GM12891 (cell line): ENCODE measurements around the gene ADI1.

Source experiments
- DNase-seq: peaks from one replicate; pipeline ENCODE4 v3.0.0; 2011; ENCODE audit warnings: low spot score; ENCODE audit not compliant: insufficient read length
- FAIRE-seq: peaks from 2 replicates; lab custom pipeline; 2011; peaks lifted over from hg19 to GRCh38; lab: Jason Lieb, UNC
- PAX5 ChIP-seq: IDR thresholded peaks from 2 replicates; pipeline ENCODE4 v1.6.1; 2011; ENCODE audit warnings: low read length, moderate library complexity, mild to moderate bottlenecking; ENCODE audit not compliant: insufficient read depth, severe bottlenecking
- POLR2A ChIP-seq: IDR thresholded peaks from 2 replicates; pipeline ENCODE4 v1.6.1; 2011; ENCODE audit warnings: low read depth, low read length, control low read depth
- POLR2AphosphoS5 ChIP-seq: IDR thresholded peaks from 2 replicates; pipeline ENCODE4 v1.6.1; 2011; ENCODE audit warnings: low read depth, low read length, control low read depth
- POU2F2 ChIP-seq: IDR thresholded peaks from 2 replicates; pipeline ENCODE4 v1.6.1; 2011; ENCODE audit warnings: low read depth, mild to moderate bottlenecking, control low read depth, low read length, moderate library complexity
- SPI1 ChIP-seq: IDR thresholded peaks from 2 replicates; pipeline ENCODE4 v1.6.1; 2011; ENCODE audit warnings: low read depth, low read length, control low read depth
- TAF1 ChIP-seq: IDR thresholded peaks from 2 replicates; pipeline ENCODE4 v1.6.1; 2011; ENCODE audit warnings: low read depth, low read length, control low read depth

ADI1 gene

DNA sequence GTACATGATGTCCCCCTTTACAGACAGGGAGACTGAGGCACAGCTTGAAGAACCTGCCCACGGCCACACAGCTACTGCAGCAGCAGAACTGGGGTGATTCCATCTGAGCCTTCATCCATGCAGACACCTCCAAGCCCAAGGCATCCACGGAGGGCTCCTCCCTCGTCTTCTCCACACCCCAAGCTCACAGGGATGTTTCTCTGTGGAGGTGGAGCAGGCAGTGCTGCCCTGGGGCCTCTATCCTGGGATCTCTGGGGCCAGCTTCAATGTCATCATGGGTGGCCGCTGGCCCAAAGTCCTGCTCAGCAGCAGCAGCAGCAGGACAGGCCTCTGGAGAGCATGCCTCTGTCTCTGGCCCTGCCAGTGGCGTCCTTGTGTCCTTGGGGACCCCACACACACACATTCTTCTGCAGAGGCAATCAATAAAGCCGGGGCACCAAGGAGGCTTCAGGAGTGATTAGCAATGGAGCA lies 31.2 kb downstream of the ADI1 start:
- DNase-seq: no peak
- TF ChIP-seq SPI1: no peak
- no peak for TF ChIP-seq TAF1
- TF ChIP-seq POLR2AphosphoS5: no peak
- TF ChIP-seq POLR2A: no peak
- no peak for TF ChIP-seq POU2F2
- no peak for TF ChIP-seq PAX5

DNA sequence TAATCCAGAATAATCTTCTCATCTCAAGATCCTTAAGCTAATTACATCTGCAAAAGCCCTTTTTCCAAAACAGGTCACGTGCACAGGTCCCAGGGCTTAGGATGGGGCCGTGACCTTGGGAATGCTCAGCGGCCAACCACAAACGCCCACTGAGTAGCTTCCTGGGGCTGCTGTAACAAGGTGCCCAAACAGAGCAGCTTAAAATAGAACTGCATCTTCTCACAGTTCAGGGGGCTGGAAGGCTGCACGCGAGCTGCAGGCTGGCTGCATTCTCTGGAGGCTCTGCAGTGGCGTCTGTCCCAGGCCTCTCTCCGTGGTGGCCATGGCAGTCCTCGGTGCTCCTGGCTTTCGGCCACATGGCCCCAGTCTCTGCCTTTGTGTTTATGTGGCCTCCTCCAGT lies 31.9 kb downstream of the ADI1 start:
- no peak for FAIRE-seq
- DNase-seq: no peak
- TF ChIP-seq POU2F2 (no peak), TAF1 (no peak), PAX5 (no peak), POLR2A (no peak), POLR2AphosphoS5 (no peak), SPI1 (no peak)

More for the DNA sequence above, 31.2 kb downstream of the ADI1 start:
- no peak for FAIRE-seq

DNA sequence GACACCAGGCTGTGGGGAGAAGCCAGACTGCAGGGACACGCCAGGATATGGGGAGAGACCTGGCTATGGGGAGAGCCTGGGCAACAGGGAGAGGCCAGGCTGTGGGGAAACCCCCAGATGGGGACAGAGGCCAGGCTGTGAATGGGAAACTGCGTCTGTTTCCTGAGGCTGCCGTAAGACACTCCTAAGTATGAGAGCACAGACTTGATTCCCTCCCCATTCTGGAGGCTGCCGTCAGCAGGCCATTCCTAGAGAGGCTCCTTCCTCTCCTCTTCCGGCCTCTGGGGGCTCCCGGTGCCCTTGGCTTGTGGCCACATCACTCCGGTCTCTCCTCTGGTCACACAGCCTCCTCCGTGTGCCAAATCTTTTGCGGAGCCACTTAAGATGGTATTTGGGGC lies 32.3 kb downstream of the ADI1 start:
- no peak for TF ChIP-seq TAF1
- no peak for TF ChIP-seq POLR2AphosphoS5
- no peak for TF ChIP-seq PAX5
- no peak for TF ChIP-seq POU2F2
- TF ChIP-seq SPI1: no peak
- TF ChIP-seq POLR2A: no peak
- DNase-seq (no peak), FAIRE-seq (no peak)

DNA sequence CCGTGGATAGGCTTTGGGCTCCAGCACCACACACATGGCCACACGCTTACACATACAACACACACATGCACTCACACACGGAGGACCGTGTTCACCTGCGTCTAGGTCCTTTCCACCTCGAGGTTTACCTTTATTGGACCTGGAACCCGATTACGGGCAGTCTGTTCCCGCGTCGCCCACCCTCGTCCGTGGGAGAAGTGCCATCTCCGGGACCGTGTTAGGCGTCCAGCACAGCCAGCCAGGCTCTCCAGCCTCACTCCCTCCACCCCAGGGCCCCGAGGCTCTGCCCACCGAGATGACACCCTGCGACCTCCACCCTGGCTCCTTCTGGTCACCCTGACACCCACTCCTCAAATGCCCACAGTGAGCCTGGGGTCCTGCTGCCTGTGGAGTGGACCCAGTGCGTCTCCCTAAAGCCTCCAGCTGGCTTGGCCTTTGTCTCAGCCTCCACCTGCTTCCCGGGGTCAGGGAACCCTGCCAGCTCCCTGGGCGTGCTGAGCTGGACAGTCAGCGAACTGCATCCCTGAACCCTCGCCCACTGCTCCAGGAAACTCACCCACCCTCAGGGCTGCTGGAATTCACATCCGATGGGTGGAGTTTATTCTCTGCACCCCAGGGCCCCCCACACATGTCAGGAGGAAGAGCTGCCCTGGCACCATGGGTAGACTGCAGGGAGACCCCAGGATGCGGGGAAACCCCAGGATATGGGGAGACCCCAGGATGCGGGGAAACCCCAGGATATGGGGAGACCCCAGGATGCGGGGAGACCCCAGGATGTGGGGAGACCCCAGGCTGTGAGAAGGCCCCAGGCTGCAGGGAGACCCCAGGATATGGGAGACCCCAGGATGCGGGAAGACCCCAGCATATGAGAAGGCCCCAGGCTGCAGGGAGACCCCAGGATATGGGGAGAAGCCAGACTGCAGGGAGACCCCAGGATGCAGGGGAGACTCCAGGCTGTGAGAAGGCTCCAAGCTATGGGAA lies 33.0 kb downstream of the ADI1 start:
- DNase-seq (no peak), FAIRE-seq (no peak)
- no peak for TF ChIP-seq PAX5
- no peak for TF ChIP-seq POLR2A
- TF ChIP-seq TAF1: no peak
- no peak for TF ChIP-seq POU2F2
- TF ChIP-seq POLR2AphosphoS5: no peak
- TF ChIP-seq SPI1: no peak

DNA sequence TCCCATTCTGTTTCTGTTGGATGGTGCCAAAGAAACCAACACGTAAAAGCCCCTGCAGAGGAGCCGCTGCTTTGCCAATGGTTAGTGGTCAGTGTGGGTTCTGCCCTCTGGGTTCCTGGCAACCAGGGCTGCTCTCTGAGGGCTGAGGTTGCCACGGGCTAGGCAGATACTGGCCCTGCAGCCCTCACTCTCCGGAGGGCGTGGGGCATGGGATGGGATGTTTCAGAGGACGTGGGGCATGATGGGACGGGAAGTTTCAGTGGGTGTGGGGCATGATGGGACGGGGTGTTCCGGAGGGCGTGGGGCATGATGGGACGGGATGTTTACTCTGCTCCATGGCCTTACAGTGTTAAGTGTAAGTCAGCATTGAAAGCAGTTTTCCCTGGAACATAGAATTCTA lies 34.2 kb downstream of the ADI1 start:
- TF ChIP-seq SPI1: no peak
- no peak for TF ChIP-seq PAX5
- no peak for TF ChIP-seq POU2F2
- TF ChIP-seq POLR2A: no peak
- no peak for TF ChIP-seq TAF1
- TF ChIP-seq POLR2AphosphoS5: no peak
- DNase-seq (no peak), FAIRE-seq (no peak)

DNA sequence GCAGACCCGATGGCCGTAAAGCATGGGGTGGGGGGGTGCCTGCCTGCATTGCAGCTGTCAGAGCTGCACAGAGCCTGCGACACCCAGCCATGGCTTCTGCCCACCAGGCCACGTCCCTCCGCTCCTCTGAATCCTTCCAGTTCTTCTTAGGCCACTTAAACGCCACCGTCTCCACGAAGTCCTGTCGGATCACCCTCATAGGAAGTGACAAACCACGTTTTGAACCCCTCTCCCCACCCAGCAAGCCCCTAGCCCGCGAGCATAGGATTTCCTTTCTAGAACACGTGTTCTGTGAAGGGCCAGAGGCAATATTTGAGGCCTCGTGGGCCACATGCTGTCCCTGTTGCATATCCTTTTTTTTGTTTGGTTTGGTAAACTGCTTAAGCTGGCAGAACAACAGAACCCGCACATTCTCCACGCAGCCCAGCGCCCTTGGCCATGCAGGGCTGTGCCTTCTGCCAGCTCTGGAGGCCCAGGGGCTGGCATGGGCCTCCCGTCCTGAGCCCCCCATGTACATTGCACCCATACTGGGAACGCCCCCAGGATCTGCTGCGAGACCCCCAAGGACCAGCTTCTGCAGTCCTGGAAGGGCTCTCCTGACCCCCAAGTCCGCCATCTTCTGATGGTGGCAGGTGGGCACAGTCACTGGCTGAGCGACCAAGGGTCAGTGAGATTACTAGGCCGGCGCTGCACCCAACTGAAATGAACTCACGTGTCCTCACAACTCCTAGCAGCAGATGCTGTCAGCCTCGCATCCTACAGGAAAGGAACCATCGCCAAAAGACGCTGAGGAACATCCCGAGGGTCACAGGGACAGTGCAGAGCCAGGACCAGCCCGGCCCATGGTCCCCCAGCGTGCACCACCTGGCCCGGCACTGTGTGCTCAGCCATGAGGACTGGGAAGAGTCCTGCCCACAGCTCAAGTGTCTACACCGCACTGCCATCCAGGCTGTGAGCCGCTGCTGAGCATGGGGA lies 35.1 kb downstream of the ADI1 start:
- TF ChIP-seq SPI1 (no peak), PAX5 (no peak), POU2F2 (no peak), POLR2A (no peak), POLR2AphosphoS5 (no peak), TAF1 (no peak)
- no peak for DNase-seq
- FAIRE-seq: no peak

DNA sequence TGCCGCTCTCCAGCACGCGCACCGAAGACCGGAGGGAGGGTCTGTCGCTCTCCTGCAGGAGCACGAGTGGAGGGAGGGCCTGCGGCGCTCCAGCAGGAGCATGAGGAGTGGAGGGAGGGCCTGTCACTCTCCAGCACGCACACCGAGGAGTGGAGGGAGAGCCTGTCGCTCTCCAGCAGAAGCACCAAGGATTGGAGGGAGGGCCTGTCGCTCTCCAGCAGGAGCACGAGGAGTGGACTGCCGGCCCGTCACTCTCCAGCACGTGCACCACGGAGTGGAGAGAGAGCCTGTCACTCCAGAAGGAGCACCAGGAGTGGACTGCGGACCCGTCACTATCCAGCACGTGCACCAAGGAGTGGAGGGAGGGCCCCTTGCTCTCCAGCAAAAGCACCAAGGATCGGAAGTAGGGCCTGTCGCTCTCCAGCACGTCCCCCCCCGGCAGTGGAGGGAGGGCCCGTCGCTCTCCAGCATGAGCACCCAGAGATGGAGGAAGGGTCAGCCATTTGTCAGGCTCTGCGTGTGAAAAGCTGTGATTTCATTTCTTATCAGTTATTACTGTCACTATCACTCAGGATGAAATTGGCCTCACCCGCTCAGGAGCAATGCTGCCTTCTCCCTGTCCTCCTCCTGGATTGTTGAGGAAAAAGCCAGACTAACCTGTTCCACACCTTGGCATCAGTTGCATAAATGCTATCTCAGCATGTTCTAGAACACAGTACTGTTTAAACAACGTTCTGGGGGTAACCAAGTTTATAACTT lies 35.9 kb downstream of the ADI1 start:
- FAIRE-seq (no peak), DNase-seq (no peak)
- TF ChIP-seq POU2F2 (no peak), PAX5 (no peak), SPI1 (no peak), POLR2A (no peak), POLR2AphosphoS5 (no peak), TAF1 (no peak)

DNA sequence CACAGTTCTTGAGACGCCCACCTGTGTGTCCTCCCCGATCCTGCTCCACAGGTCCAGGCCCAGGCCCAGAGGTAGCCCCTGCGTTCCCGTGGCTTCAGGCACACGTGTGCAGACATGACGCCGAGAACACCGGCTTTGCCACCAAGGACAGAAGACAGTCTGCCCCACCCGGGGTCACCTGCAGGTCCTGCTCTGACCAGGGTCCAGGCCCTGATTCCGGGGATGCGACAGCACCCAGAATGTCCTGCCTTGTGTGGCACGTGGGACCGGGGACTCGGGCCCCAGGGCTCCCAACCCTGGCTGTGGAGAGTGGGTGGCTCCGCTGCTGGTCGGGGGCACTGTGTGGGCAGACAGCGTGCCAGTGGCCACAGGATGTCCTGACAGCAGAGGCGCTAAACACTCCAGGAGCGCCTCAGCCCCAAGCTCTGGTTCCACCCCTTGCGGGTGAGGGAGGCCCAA lies 36.9 kb downstream of the ADI1 start:
- DNase-seq (no peak), FAIRE-seq (no peak)
- TF ChIP-seq PAX5 (no peak), POU2F2 (no peak), SPI1 (no peak), POLR2AphosphoS5 (no peak), TAF1 (no peak), POLR2A (no peak)

DNA sequence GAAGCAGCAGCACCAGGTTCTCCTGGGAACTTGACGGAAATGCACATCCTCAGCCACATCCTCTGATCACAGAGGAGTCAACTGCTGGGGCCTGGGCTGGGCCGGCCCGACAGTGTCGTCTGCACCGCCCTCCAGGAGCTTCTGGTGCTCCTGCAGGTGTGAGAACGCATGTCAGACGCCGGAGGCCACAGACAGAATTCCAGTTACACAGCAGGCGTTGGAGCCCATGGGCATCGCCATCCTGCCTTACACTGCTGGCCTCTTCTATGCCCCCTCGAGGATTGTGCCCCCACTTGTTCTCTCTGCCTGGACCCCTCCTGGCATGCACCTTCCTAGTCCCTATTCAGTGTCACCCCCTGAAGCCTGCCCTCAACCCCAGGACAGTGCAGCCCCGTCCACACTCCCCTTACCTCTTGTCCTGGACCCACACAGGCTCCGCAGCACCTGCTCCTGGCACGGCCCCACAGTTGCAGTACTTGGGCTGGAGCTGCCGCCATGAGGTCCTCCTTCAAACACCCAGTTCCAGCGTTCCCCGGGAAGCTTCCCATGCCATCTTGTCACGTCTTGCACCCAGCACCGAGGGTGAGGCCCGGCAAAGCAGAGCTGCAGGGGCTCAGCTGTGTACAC lies 37.5 kb downstream of the ADI1 start:
- TF ChIP-seq SPI1 (no peak), TAF1 (no peak), POLR2AphosphoS5 (no peak), POLR2A (no peak), PAX5 (no peak), POU2F2 (no peak)
- no peak for DNase-seq
- no peak for FAIRE-seq
